CD4-positive, alpha-beta T cell (primary cell): ENCODE measurements around the gene PIK3R2. TPM values are rescaled to one million over a fixed set of nuclear protein-coding genes. Genes with fewer than 3 reads are reported as not detected.

Source experiments
- ATAC-seq: fragments of 200-7000 bp; cut with Tn5 transposase; one replicate; pipeline ENCODE4 v1.10.0; 2022; ENCODE audit warnings: mild to moderate bottlenecking; ENCODE audit not compliant: poor library complexity
- CTCF ChIA-PET: fragments of 350-600 bp; sonication (Branson Sonifier 250); formaldehyde crosslinking; loops from one replicate; lab custom pipeline; 2021; ENCODE audit warnings: antibody characterized with exemption, inconsistent platforms; lab: Charles Lee
- POLR2A ChIA-PET: fragments of 350-600 bp; sonication (Branson Sonifier 250); formaldehyde crosslinking; loops from one replicate; lab custom pipeline; 2021; ENCODE audit warnings: antibody characterized with exemption, inconsistent platforms; lab: Charles Lee
- DNase-seq, 14 experiments: peaks; one replicate each; pipeline ENCODE4 v3.0.0-alpha.2; 2013 to 2020; ENCODE audit warnings: mixed read lengths in 2 of 14
- H3K27ac ChIP-seq, 2 donors: one replicate each; pipeline versions ENCODE4 v1.5.1 to v1.7.0; 2013; ENCODE audit warnings: low read length in 2 of 2, low read depth in 1 of 2, mild to moderate bottlenecking in 1 of 2
- H3K27me3 ChIP-seq, 2 experiments: 1 replicate in 1 of 2; 2 replicates in 1 of 2; pipeline versions ENCODE4 v1.6.1 to v1.7.0; 2013; ENCODE audit warnings: low read length in 2 of 2, control low read depth in 1 of 2, mild to moderate bottlenecking in 1 of 2, moderate library complexity in 1 of 2; ENCODE audit not compliant: insufficient read depth in 2 of 2, control insufficient read depth in 1 of 2
- H3K36me3 ChIP-seq: one replicate; pipeline ENCODE4 v1.6.1; 2013; ENCODE audit warnings: low read length, control low read depth; ENCODE audit not compliant: insufficient read depth
- H3K4me1 ChIP-seq: one replicate; pipeline ENCODE4 v1.6.1; 2013; ENCODE audit warnings: low read length, control low read depth; ENCODE audit not compliant: insufficient read depth
- H3K4me3 ChIP-seq: one replicate; pipeline ENCODE4 v1.5.1; 2013; ENCODE audit warnings: mild to moderate bottlenecking, low read length, moderate library complexity
- H3K9me3 ChIP-seq, 2 experiments: 1 replicate in 1 of 2; 2 replicates in 1 of 2; pipeline versions ENCODE4 v1.6.1 to v1.7.0; 2013; ENCODE audit warnings: low read length in 2 of 2, mild to moderate bottlenecking in 2 of 2, control low read depth in 1 of 2, moderate library complexity in 1 of 2; ENCODE audit not compliant: control insufficient read depth in 1 of 2, insufficient read depth in 1 of 2
- H3K27ac Mint-ChIP-seq: one replicate; pipeline ENCODE4 v1.8.0; 2020; ENCODE audit warnings: mixed read lengths
- H3K27me3 Mint-ChIP-seq: one replicate; pipeline ENCODE4 v1.8.0; 2021; ENCODE audit warnings: mixed read lengths
- H3K36me3 Mint-ChIP-seq: one replicate; pipeline ENCODE4 v1.8.0; 2021; ENCODE audit warnings: low read depth, mixed read lengths
- H3K4me1 Mint-ChIP-seq: one replicate; pipeline ENCODE4 v1.8.0; 2021; ENCODE audit warnings: low read depth, mixed read lengths
- H3K4me3 Mint-ChIP-seq: one replicate; pipeline ENCODE4 v1.8.0; 2020; ENCODE audit warnings: mild to moderate bottlenecking, mixed read lengths
- H3K9me3 Mint-ChIP-seq: one replicate; pipeline ENCODE4 v1.8.0; 2020; ENCODE audit warnings: mixed read lengths
- CTCF ChIP-seq: fragments of 200-600 bp; IDR thresholded peaks from one replicate; pipeline ENCODE4 v1.8.0; 2022; ENCODE audit warnings: antibody characterized with exemption, mild to moderate bottlenecking
- intact Hi-C, 2 experiments: fragments of 100-400 bp; cut with DNase I in 1 of 2; cut with micrococcal nuclease in 1 of 2; formaldehyde crosslinking; loops; one replicate each; pipeline versions ENCODE4 v1.15.1 to v1.9.0; 2023 to 2025; cut with DNase I, micrococcal nuclease
- total RNA-seq, 174 experiments: library from RNA in 2 of 174; stranded (reverse) in 2 of 174; gene quantifications; one replicate each; pipeline ENCODE4 v1.2.3 and lab custom pipeline; 2021 to 2026

PIK3R2 gene
- total RNA-seq, 2 experiments from 2014 or later, result 4.6 to 5.6 TPM

DNA sequence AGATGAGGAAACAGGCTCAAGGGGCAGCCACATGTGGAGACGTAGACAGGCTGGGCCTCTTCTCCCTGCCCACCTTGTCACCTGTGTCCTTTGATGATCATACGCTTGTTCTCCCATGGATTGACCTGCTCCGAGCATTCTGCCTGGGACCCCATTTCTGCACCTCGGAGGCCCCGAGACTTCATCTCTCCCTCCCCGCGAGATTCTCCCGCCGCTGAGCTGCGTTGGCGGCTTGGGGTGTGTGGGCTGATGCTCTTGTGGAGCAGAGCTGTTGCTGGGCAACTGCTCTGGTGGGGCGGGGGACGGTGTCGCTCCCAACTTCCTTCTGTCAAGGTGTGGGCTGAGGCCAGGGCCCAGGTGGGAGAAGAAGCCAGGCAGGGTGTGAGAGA, 33.3 kb upstream of the PIK3R2 start:
- peaks cover 51% of the 10 kb centered on the region for H3K4me1 ChIP-seq
- no peaks in the 10 kb centered on the region for H3K27me3 ChIP-seq
- H3K9me3 ChIP-seq, result no peaks in the 10 kb centered on the region
- ChIA-PET POLR2A (interaction anchor here (0.8 to 4.1 kb wide), 17 partner anchors 8 to 260 kb away, joined by 3 to 58 read pairs (median 5); partner anchors contain the start of genes IL12RB1, JUND, MAST3 and MPV17L2), CTCF (interaction anchor here (0.5 to 1.8 kb wide), 6 partner anchors 32 to 187 kb away, joined by 3 to 10 read pairs (median 3); partner anchors contain the start of genes CCDC124 and PIK3R2)
- ATAC-seq (peak; percentile 55), DNase-seq (peak; percentile 28 to 84 (median 58))
- peak overlapping the region; percentile 86 for H3K4me3 ChIP-seq
- Mint-ChIP-seq H3K4me3 (peak overlapping the region; percentile 89), H3K9me3 (no peaks in the 10 kb centered on the region), H3K27ac (peak overlapping the region; percentile 97), H3K4me1 (peaks cover 32% of the 10 kb centered on the region), H3K36me3 (peaks cover 37% of the 10 kb centered on the region), H3K27me3 (no peaks in the 10 kb centered on the region)
- H3K27ac ChIP-seq, result peak overlapping the region; percentile 65 to 80
- no peak for TF ChIP-seq CTCF
- intact Hi-C loops, result loop anchor here (2.0 to 10.0 kb wide), 4 partner anchors 33 to 205 kb away; partner anchors contain the start of genes LSM4 (in 1 of the 2), MPV17L2 (in 1 of the 2) and PIK3R2 (in 1 of the 2)
- H3K36me3 ChIP-seq, result peaks cover 42% of the 10 kb centered on the region

DNA sequence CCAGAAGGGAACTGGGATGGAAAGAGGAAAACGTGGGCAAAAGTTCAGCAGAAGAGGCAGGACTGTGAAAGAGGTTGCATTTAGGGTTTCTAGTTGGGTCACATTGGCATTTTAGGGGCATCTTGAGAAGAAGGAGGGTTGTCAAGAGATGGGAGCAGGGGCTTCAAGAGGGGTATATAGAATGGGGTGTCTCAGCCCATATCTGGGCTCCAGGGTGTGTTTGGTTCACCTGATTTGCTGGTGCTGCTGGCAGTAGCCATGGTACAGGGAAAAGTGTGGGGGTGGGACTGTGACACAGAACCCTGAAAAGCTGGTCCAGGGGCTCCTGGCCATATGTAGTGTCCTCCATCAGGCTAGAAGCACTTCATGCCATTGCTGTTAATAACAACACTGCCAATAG, 32.8 kb upstream of the PIK3R2 start:
- peak overlapping the region; percentile 97 for H3K27ac Mint-ChIP-seq
- H3K27me3 Mint-ChIP-seq, result no peaks in the 10 kb centered on the region
- peak overlapping the region; percentile 89 for H3K4me3 Mint-ChIP-seq
- no peak for TF ChIP-seq CTCF
- no peaks in the 10 kb centered on the region for H3K9me3 Mint-ChIP-seq
- H3K4me1 ChIP-seq, result peaks cover 47% of the 10 kb centered on the region
- H3K27ac ChIP-seq, result peak overlapping the region; percentile 65 to 80
- no peaks in the 10 kb centered on the region for H3K9me3 ChIP-seq
- H3K36me3 ChIP-seq, result peaks cover 41% of the 10 kb centered on the region
- H3K36me3 Mint-ChIP-seq, result peaks cover 40% of the 10 kb centered on the region
- H3K4me1 Mint-ChIP-seq, result peaks cover 29% of the 10 kb centered on the region
- peak overlapping the region; percentile 86 for H3K4me3 ChIP-seq
- ATAC-seq, result no peak
- ChIA-PET CTCF (interaction anchor here (0.8 to 1.8 kb wide), 2 partner anchors 32 to 182 kb away, joined by 3 to 10 read pairs; partner anchors contain the start of gene PIK3R2), POLR2A (interaction anchor here (1.0 to 4.1 kb wide), 13 partner anchors 7 to 261 kb away, joined by 3 to 58 read pairs (median 7); partner anchors contain the start of genes IL12RB1, JUND, MAST3 and MPV17L2)
- no peaks in the 10 kb centered on the region for H3K27me3 ChIP-seq
- intact Hi-C loops, result no loop called here
- no peak for DNase-seq

DNA sequence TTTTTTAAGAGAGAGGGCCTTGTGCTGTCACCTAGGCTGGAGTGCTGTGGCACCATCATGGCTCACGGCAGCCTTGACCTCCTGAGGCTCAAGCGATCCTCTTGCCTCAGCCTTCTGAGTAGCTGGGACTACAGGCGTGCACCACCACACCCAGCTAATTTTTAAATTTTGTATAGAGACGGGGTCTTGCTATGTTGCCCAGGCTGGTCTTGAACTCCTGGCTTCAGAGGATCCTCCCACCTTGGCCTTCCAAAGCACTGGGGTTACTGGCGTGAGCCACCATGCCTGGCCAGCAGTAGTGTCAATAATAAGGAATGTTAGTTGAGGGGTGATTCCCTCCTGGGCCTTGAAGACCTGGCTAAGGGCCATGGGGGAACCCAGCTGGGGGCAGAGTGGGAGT, 31.8 kb upstream of the PIK3R2 start:
- DNase-seq (no peak), ATAC-seq (no peak)
- Mint-ChIP-seq H3K36me3 (peaks cover 51% of the 10 kb centered on the region), H3K9me3 (no peaks in the 10 kb centered on the region), H3K27me3 (no peaks in the 10 kb centered on the region), H3K27ac (peak overlapping the region; percentile 97), H3K4me3 (no peak overlapping the region), H3K4me1 (peaks cover 29% of the 10 kb centered on the region)
- H3K36me3 ChIP-seq, result peaks cover 47% of the 10 kb centered on the region
- peaks cover 47% of the 10 kb centered on the region for H3K4me1 ChIP-seq
- intact Hi-C loops, result no loop called here
- no peaks in the 10 kb centered on the region for H3K9me3 ChIP-seq
- CTCF ChIA-PET, result no interaction called here
- H3K4me3 ChIP-seq, result no peak overlapping the region
- TF ChIP-seq CTCF, result no peak
- H3K27ac ChIP-seq, result peak overlapping the region; percentile 65 to 80
- POLR2A ChIA-PET, result interaction anchor here (1.2 to 2.6 kb wide), 3 partner anchors 31 to 120 kb away, joined by 3 to 9 read pairs (median 8); partner anchors contain the start of genes IL12RB1 and PIK3R2
- no peaks in the 10 kb centered on the region for H3K27me3 ChIP-seq
